DND-41 (cell line): ENCODE results near the gene FLNC.

Experiments
- ATAC-seq: fragments of 200-7000 bp; cut with Tn5 transposase; 3 replicates; pipeline ENCODE4 v1.9.1; 2021; ENCODE audit warnings: low read depth; ENCODE audit not compliant: insufficient read depth
- DNase-seq: peaks from one replicate; pipeline ENCODE4 v3.0.0-alpha.2; 2020
- H2AFZ ChIP-seq: 2 replicates; pipeline ENCODE4 v1.6.0; 2012; ENCODE audit warnings: low read depth, low read length
- H3K27ac ChIP-seq: 2 replicates; pipeline ENCODE4 v1.5.1; 2012; ENCODE audit warnings: low read length, inconsistent platforms
- H3K27me3 ChIP-seq: fragments of 200-600 bp; sonication (generic); 2 replicates; pipeline ENCODE4 v1.6.0; 2012; ENCODE audit warnings: low read length, mild to moderate bottlenecking, inconsistent platforms; ENCODE audit not compliant: insufficient read depth, poor library complexity
- H3K36me3 ChIP-seq: 2 replicates; pipeline ENCODE4 v1.5.1; 2012; ENCODE audit warnings: low read length, inconsistent platforms; ENCODE audit not compliant: insufficient read depth
- H3K4me1 ChIP-seq: 2 replicates; pipeline ENCODE4 v1.5.1; 2012; ENCODE audit warnings: mild to moderate bottlenecking, low read length; ENCODE audit not compliant: insufficient read depth
- H3K4me2 ChIP-seq: 2 replicates; pipeline ENCODE4 v1.6.0; 2012; ENCODE audit warnings: mild to moderate bottlenecking, moderate library complexity, low read length, inconsistent platforms; ENCODE audit not compliant: insufficient read depth
- H3K4me3 ChIP-seq, 2 experiments: fragments of 200-600 bp in 1 of 2; shearing (Covaris generic) in 1 of 2; 2 replicates each; pipeline ENCODE4 v1.5.1; 2012 to 2016; ENCODE audit warnings: inconsistent platforms in 2 of 2, low read length in 2 of 2, mild to moderate bottlenecking in 2 of 2, low read depth in 1 of 2, moderate library complexity in 1 of 2
- H3K79me2 ChIP-seq: 2 replicates; pipeline ENCODE4 v1.6.0; 2012; ENCODE audit warnings: low read length, inconsistent platforms; ENCODE audit not compliant: insufficient read depth
- H3K9ac ChIP-seq: 2 replicates; pipeline ENCODE4 v1.6.0; 2012; ENCODE audit warnings: low read depth, mild to moderate bottlenecking, inconsistent platforms, low read length, moderate library complexity
- H3K9me3 ChIP-seq: 2 replicates; pipeline ENCODE4 v1.5.1; 2012; ENCODE audit warnings: low read length, moderate library complexity, mild to moderate bottlenecking, inconsistent platforms; ENCODE audit not compliant: insufficient read depth, severe bottlenecking
- H4K20me1 ChIP-seq: 2 replicates; pipeline ENCODE4 v1.6.0; 2012; ENCODE audit warnings: low read length; ENCODE audit not compliant: insufficient read depth
- CTCF ChIP-seq: IDR thresholded peaks from 2 replicates; pipeline ENCODE4 v1.5.1; 2012; ENCODE audit warnings: borderline replicate concordance, low read length, moderate library complexity, mild to moderate bottlenecking; ENCODE audit not compliant: poor library complexity, severe bottlenecking; ENCODE audit errors: extremely low read depth
- EZH2 ChIP-seq: IDR thresholded peaks from 3 replicates; pipeline ENCODE4 v1.6.1; 2012; ENCODE audit warnings: borderline replicate concordance, low read depth, mild to moderate bottlenecking, moderate library complexity, low read length, inconsistent platforms; ENCODE audit not compliant: severe bottlenecking

Gene FLNC

DNA sequence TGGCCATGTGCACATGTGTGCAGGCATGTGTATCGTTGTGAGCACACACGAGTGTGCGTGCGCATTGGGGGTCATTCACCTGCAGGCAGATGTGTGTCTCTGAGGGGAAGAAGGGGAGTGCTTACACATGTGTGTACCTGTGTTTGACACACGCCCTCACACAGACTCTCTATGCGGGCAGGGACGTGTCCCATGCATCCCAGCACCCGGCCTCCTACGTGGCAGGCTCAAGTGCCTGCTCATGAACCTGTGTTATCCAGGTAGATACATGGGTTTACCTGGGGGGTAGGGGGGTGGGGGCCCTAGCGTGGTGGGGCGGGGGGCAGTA, 61.7 kb downstream of the FLNC start:
- ATAC-seq (no peak), DNase-seq (no peak)
- no peak overlapping the region for H3K4me2 ChIP-seq
- TF ChIP-seq CTCF (no peak), EZH2 (no peak)
- H3K79me2 ChIP-seq = no peaks in the 10 kb centered on the region
- H2AFZ ChIP-seq = no peak overlapping the region
- no peak overlapping the region for H3K27ac ChIP-seq
- no peaks in the 10 kb centered on the region; the same call in 1 of the 2 replicates for H4K20me1 ChIP-seq
- H3K9me3 ChIP-seq = no peaks in the 10 kb centered on the region
- no peaks in the 10 kb centered on the region for H3K4me1 ChIP-seq
- no peak overlapping the region for H3K9ac ChIP-seq
- H3K4me3 ChIP-seq = no peak overlapping the region
- H3K36me3 ChIP-seq = no peaks in the 10 kb centered on the region
- H3K27me3 ChIP-seq = no peaks in the 10 kb centered on the region

DNA sequence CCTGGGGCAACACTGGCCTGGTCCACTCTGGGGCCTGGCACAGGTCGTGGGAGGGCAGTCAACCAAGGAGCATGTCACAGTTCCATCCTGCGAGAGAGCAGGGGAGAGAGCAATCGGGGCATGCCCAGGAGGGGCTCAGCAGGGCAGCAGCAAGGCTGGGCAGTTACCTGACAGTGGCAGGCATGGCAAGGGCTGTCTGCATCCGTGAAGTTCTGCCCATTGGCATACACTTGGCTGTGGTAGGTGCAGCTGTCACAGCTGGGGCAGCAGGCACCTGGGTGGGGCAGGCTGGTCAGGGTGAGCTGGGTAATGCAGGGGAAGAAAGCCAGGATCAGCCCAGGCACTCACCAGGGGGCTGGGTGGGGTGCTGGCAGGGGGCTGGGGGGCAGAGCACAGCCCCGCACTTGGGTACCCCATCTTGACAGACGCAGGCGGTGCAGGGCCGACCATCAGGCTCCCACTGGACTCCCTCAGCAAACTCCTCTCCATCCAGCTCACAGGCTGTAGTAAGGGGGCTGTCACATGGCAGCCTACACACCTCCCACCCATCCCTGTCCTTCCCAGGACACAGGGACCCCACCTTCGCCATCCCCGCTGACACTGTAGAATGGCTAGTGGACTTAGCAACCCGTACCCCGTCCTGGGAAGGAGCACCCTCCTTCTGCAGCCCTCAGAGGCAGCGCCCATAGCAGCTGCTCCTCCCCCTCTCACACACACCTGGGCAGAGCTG, 62.5 kb downstream of the FLNC start:
- Histone ChIP-seq H3K36me3 (no peaks in the 10 kb centered on the region), H4K20me1 (no peaks in the 10 kb centered on the region; the same call in 1 of the 2 replicates), H3K27ac (no peak overlapping the region), H3K4me2 (no peak overlapping the region), H3K9ac (no peak overlapping the region), H2AFZ (no peak overlapping the region), H3K4me1 (no peaks in the 10 kb centered on the region), H3K9me3 (no peaks in the 10 kb centered on the region), H3K27me3 (no peaks in the 10 kb centered on the region), H3K4me3 (no peak overlapping the region), H3K79me2 (no peaks in the 10 kb centered on the region)
- ATAC-seq (no peak), DNase-seq (no peak)
- TF ChIP-seq EZH2 (no peak), CTCF (no peak)

DNA sequence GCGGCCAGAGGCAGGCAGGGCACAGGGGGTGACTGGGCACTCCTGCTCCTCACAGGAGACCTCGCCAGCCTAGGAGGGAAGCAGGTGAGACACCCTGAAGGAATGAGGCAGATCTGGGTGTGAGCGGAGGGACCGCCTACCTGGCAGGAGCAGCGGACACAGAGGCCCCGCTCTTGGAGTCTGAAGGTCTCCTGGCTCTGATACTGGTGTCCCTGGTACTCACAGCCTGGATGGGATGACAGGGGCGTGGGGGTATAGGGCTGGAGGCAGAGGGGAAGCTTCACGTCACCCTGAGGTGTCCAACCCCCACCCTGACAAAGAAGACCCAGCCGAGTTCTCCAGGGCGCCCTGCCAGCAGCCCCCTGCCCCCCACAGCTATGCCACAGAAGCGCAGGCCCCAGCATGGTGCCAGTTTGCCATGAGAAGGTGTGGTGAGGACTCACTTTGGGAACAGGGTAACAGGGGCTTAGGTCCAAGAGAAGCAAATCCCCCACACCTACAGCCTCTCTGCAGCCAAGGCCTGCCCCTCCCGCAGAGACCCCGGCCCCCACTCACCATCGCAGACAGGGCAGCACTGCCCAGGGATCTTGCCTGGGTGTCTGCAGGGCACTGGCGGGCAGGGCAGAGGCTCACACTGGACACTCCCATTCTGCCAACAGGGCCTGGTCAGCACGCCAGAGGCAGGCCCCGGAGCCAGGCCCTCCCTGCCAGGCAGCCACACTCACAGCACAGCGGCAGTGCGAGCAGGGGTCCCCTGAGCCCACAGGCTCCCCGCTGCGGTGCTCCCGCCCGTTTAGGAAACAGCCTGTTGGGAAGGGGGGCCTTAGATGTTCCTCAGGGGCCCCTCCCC, 63.3 kb downstream of the FLNC start:
- H3K4me2 ChIP-seq = no peak overlapping the region
- TF ChIP-seq EZH2 (no peak), CTCF (no peak)
- H4K20me1 ChIP-seq = no peaks in the 10 kb centered on the region
- H3K27me3 ChIP-seq = no peaks in the 10 kb centered on the region
- no peak overlapping the region for H2AFZ ChIP-seq
- H3K27ac ChIP-seq = no peak overlapping the region
- ATAC-seq = no peak
- H3K36me3 ChIP-seq = no peaks in the 10 kb centered on the region
- H3K9me3 ChIP-seq = no peaks in the 10 kb centered on the region
- H3K79me2 ChIP-seq = no peaks in the 10 kb centered on the region
- no peak overlapping the region for H3K4me3 ChIP-seq
- H3K4me1 ChIP-seq = no peaks in the 10 kb centered on the region
- no peak for DNase-seq
- no peak overlapping the region for H3K9ac ChIP-seq
